KOPT-K1 (cell line): ENCODE results near the gene KIRREL1.

Experiments used
- H3K27ac ChIP-seq: fragments of 200-600 bp; sonication (generic); 2 replicates; pipeline ENCODE4 v1.5.1; 2016; ENCODE audit warnings: antibody characterized with exemption, mild to moderate bottlenecking, low read depth, low read length; ENCODE audit not compliant: poor library complexity, severe bottlenecking
- H3K36me3 ChIP-seq: fragments of 200-600 bp; sonication (generic); 2 replicates; pipeline ENCODE4 v1.5.1; 2017; ENCODE audit warnings: antibody characterized with exemption, mild to moderate bottlenecking, low read length, moderate library complexity; ENCODE audit not compliant: insufficient read depth
- H3K9me3 ChIP-seq: fragments of 200-600 bp; sonication (generic); 2 replicates; pipeline ENCODE4 v1.5.1; 2017; ENCODE audit warnings: antibody characterized with exemption, low read length, mild to moderate bottlenecking; ENCODE audit not compliant: insufficient read depth, poor library complexity, severe bottlenecking

Gene KIRREL1

GRCh38 chr1:158011714-158012113 is 18.3 kb downstream of the KIRREL1 start:
- H3K27ac ChIP-seq = no peak overlapping the region

GRCh38 chr1:158013840-158014730 is 20.6 kb downstream of the KIRREL1 start:
- H3K36me3 ChIP-seq = no peaks in the 10 kb centered on the region
- H3K27ac ChIP-seq = no peak overlapping the region
- H3K9me3 ChIP-seq = no peaks in the 10 kb centered on the region

More at GRCh38 chr1:158011714-158012113, 18.3 kb downstream of the KIRREL1 start:
- Histone ChIP-seq H3K9me3 (no peaks in the 10 kb centered on the region), H3K36me3 (no peaks in the 10 kb centered on the region)

GRCh38 chr1:158014731-158015320 is 21.4 kb downstream of the KIRREL1 start:
- Histone ChIP-seq H3K36me3 (no peaks in the 10 kb centered on the region), H3K9me3 (no peaks in the 10 kb centered on the region), H3K27ac (no peak overlapping the region)

- Histone ChIP-seq H3K9me3 (no peaks in the 10 kb centered on the region), H3K27ac (no peak overlapping the region), H3K36me3 (no peaks in the 10 kb centered on the region)
These were observed 23.3 kb downstream of the KIRREL1 start for GRCh38 chr1:158016651-158017335.

- H3K9me3 ChIP-seq = no peaks in the 10 kb centered on the region
- H3K27ac ChIP-seq = no peak overlapping the region
- no peaks in the 10 kb centered on the region for H3K36me3 ChIP-seq
These were observed 24.6 kb downstream of the KIRREL1 start for GRCh38 chr1:158017800-158018595.

GRCh38 chr1:158019171-158019868 is 25.9 kb downstream of the KIRREL1 start:
- Histone ChIP-seq H3K27ac (no peak overlapping the region), H3K36me3 (no peaks in the 10 kb centered on the region), H3K9me3 (no peaks in the 10 kb centered on the region)

- no peaks in the 10 kb centered on the region for H3K36me3 ChIP-seq
- H3K9me3 ChIP-seq = no peaks in the 10 kb centered on the region
- H3K27ac ChIP-seq = no peak overlapping the region
These were observed 26.9 kb downstream of the KIRREL1 start for GRCh38 chr1:158020259-158020885.

- Histone ChIP-seq H3K9me3 (no peaks in the 10 kb centered on the region), H3K27ac (no peak overlapping the region)
These were observed 27.6 kb downstream of the KIRREL1 start for GRCh38 chr1:158020886-158021620.

GRCh38 chr1:158021721-158022120 is 28.3 kb downstream of the KIRREL1 start:
- H3K36me3 ChIP-seq = no peaks in the 10 kb centered on the region
- no peaks in the 10 kb centered on the region for H3K9me3 ChIP-seq
- H3K27ac ChIP-seq = no peak overlapping the region

More at GRCh38 chr1:158020886-158021620, 27.6 kb downstream of the KIRREL1 start:
- no peaks in the 10 kb centered on the region for H3K36me3 ChIP-seq

GRCh38 chr1:158022554-158023312 is 29.3 kb downstream of the KIRREL1 start:
- Histone ChIP-seq H3K36me3 (no peaks in the 10 kb centered on the region), H3K9me3 (no peaks in the 10 kb centered on the region), H3K27ac (no peak overlapping the region)

- Histone ChIP-seq H3K27ac (no peak overlapping the region), H3K36me3 (no peaks in the 10 kb centered on the region), H3K9me3 (no peaks in the 10 kb centered on the region)
These were observed 31.3 kb downstream of the KIRREL1 start for GRCh38 chr1:158024737-158025136.

GRCh38 chr1:158025576-158026230 is 32.3 kb downstream of the KIRREL1 start:
- Histone ChIP-seq H3K27ac (no peak overlapping the region), H3K9me3 (no peaks in the 10 kb centered on the region), H3K36me3 (no peaks in the 10 kb centered on the region)
